Hematopoietic multipotent progenitor cell (in vitro differentiated cells): Measurements from ENCODE around the gene BTNL2. TPM values are rescaled to one million over a fixed set of nuclear protein-coding genes. Genes with fewer than 3 reads are reported as not detected.
"Not testable (repeated sequence)": the region's sequence is repeated elsewhere in the genome, so short reads cannot be mapped to it uniquely, and the experiment has no call there.

Experiments
- DNase-seq, 3 donors: peaks; one replicate each; pipeline ENCODE4 v3.0.0-alpha.2; 2011 to 2015; ENCODE audit warnings: low read depth in 2 of 3, low spot score in 2 of 3
- total RNA-seq: library from RNA; depleted of rRNA; stranded (reverse); fragments of >200 nt; gene quantifications from one replicate; pipeline ENCODE4 v1.2.3, GENCODE V29; 2012

Gene BTNL2, protein sequence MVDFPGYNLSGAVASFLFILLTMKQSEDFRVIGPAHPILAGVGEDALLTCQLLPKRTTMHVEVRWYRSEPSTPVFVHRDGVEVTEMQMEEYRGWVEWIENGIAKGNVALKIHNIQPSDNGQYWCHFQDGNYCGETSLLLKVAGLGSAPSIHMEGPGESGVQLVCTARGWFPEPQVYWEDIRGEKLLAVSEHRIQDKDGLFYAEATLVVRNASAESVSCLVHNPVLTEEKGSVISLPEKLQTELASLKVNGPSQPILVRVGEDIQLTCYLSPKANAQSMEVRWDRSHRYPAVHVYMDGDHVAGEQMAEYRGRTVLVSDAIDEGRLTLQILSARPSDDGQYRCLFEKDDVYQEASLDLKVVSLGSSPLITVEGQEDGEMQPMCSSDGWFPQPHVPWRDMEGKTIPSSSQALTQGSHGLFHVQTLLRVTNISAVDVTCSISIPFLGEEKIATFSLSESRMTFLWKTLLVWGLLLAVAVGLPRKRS
- total RNA-seq: not detected

- no peak for DNase-seq
Observed at GRCh38 chr6:32406857-32407256, at the start of gene BTNL2. TSS of gene BTNL2 (minus strand) at chr6:32407181. CDS start at chr6:32407123, 58 bp downstream.

DNA sequence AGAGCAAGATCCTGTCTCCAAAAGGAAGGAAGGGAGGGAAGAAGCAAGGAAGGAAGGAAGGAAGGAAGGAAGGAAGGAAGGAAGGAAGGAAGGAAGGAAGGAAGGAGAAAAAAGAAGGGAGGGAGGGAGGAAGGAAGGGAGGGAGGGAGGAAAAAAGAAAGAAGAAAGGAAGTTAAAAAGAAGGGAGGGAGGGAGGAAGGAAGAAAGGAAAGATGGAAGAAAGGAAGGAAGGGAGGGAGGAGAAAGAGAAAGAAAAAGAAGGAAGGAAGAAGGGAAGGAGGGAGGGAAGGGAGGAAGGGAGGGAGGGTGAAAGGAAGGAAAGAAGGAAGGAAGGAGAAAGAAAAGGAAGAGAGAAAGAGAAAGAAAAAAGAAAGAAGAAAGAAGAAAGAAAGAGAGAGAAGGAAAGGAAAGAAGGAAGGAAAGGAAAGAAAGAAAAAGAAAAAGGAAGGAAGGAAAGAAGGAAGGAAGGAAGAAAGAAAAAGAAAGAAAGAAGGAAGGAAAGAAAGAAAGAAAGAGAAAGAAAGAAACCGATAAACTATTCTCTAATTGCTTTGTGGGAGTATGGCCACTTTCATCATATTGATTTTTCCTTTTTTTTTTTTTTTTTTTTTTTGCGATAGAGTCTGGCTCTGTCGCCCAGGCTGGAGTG lies 42.2 kb upstream of the BTNL2 start:
- DNase-seq: no peak

- DNase-seq: no peak
Observed at GRCh38 chr6:32447932-32448331, 41.0 kb upstream of the BTNL2 start.

DNA sequence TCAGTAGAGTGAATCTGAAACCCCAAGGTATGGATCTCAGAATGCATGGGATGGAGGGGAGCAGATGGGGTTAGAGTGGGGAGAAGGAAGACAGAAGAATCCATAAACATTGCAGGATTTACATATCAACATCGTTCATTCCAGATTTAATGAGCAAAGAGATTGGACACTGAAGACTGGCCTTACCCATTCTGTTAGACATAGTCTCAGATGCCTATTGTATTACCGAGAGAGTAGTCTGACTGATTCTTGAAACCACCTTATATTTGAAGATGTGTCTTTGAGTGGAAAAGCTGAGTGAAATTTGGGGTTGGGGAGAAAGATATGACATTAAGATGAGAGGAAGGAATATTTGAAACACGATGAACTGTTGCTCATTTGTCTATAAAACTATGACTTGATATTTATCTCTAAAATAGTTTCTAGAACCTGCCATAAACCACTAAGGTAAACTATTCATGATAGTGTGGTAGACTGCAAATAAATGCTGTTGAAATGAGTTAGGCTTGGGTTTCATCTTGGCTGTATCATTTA lies 38.4 kb upstream of the BTNL2 start:
- no peak for DNase-seq

DNA sequence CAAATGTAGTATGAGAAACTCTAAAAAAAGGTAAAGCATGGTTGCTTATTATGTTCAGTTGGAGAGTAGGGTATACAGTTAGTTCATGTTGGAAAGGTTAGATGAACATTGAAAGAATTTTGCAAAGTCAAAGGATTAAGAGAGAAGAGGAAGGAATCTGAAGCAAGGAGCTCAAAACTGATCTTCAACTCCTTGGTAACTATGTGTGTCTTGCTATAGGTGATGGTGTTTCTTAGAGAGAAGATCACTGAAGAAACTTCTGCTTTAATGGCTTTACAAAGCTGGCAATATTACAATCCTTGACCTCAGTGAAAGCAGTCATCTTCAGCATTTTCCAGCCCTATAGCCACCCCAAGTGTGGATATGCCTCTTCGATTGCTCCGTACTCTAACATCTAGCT lies 37.5 kb upstream of the BTNL2 start:
- DNase-seq: no peak

DNA sequence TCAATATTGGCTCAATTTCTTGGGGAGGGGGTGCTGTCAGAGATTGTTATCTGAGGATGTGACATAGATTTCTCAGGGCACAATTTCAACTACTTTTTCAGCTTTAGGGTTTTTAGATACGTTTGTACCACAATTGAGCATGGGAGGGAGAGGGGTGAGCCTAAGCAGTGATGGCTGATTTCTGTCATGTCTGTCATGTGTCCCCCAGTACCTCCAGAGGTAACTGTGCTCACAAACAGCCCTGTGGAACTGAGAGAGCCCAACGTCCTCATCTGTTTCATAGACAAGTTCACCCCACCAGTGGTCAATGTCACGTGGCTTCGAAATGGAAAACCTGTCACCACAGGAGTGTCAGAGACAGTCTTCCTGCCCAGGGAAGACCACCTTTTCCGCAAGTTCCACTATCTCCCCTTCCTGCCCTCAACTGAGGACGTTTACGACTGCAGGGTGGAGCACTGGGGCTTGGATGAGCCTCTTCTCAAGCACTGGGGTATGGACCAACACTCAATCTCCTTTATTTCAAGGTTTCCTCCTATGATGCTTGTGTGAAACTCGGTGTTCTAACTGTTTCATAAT lies 36.1 kb upstream of the BTNL2 start:
- DNase-seq: no peak

DNA sequence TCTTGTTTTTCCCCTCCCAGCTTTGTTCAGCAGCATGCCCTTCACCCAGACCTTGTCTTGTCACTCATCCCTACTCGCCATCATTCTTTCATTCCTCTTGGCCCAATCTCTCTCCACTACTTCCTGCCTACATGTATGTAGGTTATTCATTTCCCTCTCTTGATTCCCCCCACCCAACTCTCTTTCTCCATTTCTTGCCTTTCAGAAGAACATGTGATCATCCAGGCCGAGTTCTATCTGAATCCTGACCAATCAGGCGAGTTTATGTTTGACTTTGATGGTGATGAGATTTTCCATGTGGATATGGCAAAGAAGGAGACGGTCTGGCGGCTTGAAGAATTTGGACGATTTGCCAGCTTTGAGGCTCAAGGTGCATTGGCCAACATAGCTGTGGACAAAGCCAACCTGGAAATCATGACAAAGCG lies 35.3 kb upstream of the BTNL2 start:
- DNase-seq: no peak

- peak; percentile 44 to 97 (median 86) for DNase-seq
Observed at GRCh38 chr6:32439602-32440214, 32.7 kb upstream of the BTNL2 start, which contains the start of gene HLA-DRA. TSS of gene HLA-DRA (plus strand) at chr6:32439887. CDS start at chr6:32439951, 64 bp downstream.

DNA sequence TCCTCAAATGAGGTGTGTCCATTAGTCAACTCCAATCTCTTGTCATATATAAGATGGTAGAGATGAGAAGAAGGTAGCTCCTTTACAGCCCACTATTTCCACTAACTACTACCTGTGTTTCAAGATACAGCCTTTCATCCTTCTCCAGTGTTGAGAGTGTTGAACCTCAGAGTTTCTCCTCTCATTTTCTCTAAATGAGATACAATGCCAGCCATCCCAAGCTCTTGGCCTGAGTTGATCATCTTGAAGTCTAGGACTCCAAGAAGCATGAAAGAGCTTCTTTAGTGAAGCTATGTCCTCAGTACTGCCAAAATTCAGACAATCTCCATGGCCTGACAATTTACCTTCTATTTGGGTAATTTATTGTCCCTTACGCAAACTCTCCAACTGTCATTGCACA lies 32.2 kb upstream of the BTNL2 start:
- no peak for DNase-seq

- peak in 2 of 3 donors; percentile 61 to 90 for DNase-seq
Observed at GRCh38 chr6:32436995-32437836, 30.2 kb upstream of the BTNL2 start.

- no peak for DNase-seq
Observed at GRCh38 chr6:32436186-32436585, 29.2 kb upstream of the BTNL2 start.

DNA sequence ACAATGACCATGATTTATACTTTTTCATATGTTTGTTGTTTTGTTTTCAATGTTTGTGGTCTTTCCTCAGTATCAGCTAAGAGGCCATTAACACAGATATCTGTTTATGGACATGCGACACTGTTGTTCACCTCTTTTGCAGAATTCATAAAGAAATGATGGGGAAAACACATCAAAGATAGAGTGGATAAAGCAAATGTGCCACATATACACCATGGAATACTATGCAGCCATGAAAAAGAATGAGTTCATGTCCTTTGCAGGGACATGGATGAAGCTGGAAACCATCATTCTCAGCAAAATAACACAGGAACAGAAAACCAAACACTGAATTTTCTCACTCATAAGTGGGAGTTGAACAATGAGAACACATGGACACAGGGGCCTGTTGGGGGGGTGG lies 27.0 kb upstream of the BTNL2 start:
- DNase-seq: not testable (repeated sequence)

GRCh38 chr6:32432050-32432450 lies 25.1 kb upstream of the BTNL2 start:
- peak in 2 of 3 donors; percentile 43 to 74 for DNase-seq

GRCh38 chr6:32431142-32431541 lies 24.2 kb upstream of the BTNL2 start:
- DNase-seq: no peak

DNA sequence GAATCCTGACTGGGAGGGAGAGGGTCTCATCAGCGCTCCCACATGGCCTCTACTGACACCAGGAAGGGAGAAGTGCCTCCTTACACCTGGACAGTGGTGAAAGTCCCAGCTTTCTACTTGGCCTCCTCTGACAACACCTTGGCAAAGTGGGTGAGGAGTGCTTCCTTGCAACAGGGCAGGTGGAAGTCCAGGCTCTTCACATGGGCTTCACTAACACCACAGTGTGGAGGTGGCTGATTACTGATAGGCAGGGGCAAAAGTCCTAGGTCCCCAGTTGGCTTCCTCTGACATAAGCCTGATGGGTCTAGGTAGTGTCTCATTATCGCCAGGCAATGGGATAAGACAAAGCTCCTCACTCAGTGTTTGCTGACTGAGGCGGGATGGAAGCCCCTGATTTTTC lies 23.2 kb upstream of the BTNL2 start:
- DNase-seq: no peak

GRCh38 chr6:32427934-32428474 lies 21.0 kb upstream of the BTNL2 start:
- DNase-seq: no peak

DNA sequence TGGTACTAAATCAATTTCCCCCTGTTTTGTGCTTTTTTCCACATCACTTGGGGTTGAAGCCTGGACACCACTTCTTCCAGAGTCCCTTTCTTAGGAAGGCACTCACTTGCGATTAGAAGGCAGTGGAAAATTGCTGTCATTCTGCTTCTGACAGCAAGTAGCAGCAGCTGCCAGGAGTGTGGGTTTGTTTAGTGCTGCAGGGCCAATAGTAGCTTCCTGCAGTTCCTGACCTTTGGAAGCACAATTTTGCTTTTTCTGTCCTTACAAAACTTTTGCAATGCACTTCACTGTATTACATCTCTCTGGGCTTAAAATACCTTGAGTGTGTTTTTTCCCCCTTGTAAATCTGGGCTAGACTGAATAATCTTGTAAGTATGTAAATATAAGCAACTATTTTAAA lies 20.2 kb upstream of the BTNL2 start:
- no peak for DNase-seq

GRCh38 chr6:32426338-32426737 lies 19.4 kb upstream of the BTNL2 start:
- DNase-seq: no peak

DNA sequence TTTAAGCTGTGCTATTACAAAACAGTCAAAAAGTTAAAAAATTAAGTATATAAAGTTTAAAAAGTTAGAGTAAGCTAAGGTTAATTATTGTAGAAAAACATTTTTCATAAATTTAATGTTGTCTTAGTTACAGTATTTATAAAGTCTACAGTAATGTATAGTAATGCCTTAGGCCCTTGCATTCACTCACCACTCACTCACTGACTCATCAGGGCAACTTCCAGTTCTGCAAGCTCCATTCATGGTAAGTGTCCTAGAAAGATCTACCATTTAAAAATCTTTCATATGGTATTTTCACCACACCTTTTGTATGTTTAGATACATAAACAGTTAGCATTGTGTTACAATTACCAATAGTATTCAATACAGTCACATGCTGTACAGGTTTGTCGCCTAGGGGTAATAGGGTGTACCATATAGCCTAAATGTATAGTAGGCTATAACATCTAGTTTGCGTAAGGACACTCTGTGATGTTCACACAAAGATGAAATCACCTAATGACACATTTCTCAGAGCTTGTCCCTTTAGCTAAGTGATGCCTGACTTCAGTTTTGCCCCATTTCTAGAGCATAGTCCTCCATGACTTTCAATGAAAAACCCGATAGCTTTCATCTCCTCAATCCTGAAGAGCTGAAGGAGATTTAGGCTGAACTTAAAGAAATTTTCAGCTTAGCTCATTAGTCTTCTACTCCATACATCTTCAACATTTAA lies 17.8 kb upstream of the BTNL2 start:
- no peak for DNase-seq
